Measurements from ENCODE around the gene MCOLN1. TPM values are rescaled to one million over a fixed set of nuclear protein-coding genes. Genes with fewer than 3 reads are reported as not detected.

Gene MCOLN1
- total RNA-seq, 1 donor from 2014 or later = 39.8 TPM

- Mint-ChIP-seq H3K9me3 (ENCODE audit: unreplicated experiment) (no peaks in the 10 kb centered on the region), H3K36me3 (ENCODE audit: unreplicated experiment) (no peaks in the 10 kb centered on the region), H3K4me3 (ENCODE audit: unreplicated experiment) (no peak overlapping the region), H3K27me3 (ENCODE audit: unreplicated experiment) (peaks cover 14% of the 10 kb centered on the region), H3K27ac (ENCODE audit: unreplicated experiment) (no peak overlapping the region), H3K4me1 (ENCODE audit: low read depth, unreplicated experiment) (no peaks in the 10 kb centered on the region)
- TF ChIP-seq, protein P1, sequence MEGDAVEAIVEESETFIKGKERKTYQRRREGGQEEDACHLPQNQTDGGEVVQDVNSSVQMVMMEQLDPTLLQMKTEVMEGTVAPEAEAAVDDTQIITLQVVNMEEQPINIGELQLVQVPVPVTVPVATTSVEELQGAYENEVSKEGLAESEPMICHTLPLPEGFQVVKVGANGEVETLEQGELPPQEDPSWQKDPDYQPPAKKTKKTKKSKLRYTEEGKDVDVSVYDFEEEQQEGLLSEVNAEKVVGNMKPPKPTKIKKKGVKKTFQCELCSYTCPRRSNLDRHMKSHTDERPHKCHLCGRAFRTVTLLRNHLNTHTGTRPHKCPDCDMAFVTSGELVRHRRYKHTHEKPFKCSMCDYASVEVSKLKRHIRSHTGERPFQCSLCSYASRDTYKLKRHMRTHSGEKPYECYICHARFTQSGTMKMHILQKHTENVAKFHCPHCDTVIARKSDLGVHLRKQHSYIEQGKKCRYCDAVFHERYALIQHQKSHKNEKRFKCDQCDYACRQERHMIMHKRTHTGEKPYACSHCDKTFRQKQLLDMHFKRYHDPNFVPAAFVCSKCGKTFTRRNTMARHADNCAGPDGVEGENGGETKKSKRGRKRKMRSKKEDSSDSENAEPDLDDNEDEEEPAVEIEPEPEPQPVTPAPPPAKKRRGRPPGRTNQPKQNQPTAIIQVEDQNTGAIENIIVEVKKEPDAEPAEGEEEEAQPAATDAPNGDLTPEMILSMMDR (IDR thresholded peaks at IDR 0.05; ENCODE audit: partially characterized antibody, unreplicated experiment) = no peak
- no peak for DNase-seq
Observed at GRCh38 chr19:7578127-7578526, 55.7 kb downstream of the MCOLN1 start.

DNA sequence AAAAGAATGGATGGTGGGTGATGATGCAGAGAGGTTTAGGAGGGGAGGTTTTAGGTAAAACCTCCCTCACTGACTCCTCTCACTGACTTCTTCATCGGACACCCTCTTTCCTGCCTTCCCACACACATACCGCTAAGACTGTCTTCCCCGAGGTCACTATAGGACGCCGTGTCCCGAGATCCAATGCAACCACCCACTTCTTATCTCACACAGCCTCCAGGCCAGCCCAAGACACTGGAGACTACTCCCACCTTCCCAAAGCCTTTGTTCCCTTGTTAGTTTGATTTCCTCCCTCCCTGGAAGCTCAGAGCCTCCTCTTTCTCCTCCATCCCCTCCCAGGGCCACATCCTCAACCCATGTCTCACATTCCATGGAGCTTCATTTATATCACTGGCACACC is 56.8 kb downstream of the MCOLN1 start:
- H3K36me3 Mint-ChIP-seq (ENCODE audit: unreplicated experiment) = no peaks in the 10 kb centered on the region
- H3K27ac Mint-ChIP-seq (ENCODE audit: unreplicated experiment) = no peak overlapping the region
- H3K4me1 Mint-ChIP-seq (ENCODE audit: low read depth, unreplicated experiment) = no peaks in the 10 kb centered on the region
- no peaks in the 10 kb centered on the region for H3K9me3 Mint-ChIP-seq (ENCODE audit: unreplicated experiment)
- H3K27me3 Mint-ChIP-seq (ENCODE audit: unreplicated experiment) = peaks cover 14% of the 10 kb centered on the region
- H3K4me3 Mint-ChIP-seq (ENCODE audit: unreplicated experiment) = no peak overlapping the region
- TF ChIP-seq, protein P1 (IDR thresholded peaks at IDR 0.05; ENCODE audit: partially characterized antibody, unreplicated experiment) = no peak
- DNase-seq = no peak

DNA sequence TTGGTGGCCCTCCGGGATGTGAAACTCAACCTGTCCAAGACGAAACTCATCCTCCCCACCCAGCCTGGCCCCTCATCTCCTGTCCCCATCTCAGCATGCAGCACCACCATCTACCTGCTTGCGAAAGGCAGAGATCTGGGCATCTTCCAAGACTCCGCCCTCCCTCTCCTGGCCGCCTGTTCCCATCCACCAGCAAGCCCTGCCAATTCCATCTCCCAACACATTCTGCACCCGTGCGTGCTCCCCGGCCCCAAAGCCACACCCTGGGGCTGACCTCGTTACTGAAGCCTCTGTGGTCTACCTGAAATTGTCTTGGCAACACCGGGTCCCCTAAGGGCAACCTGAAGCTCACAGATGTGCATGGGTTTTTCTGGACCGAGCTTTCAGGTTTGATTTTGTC is 60.0 kb downstream of the MCOLN1 start:
- Mint-ChIP-seq H3K4me3 (ENCODE audit: unreplicated experiment) (no peak overlapping the region), H3K36me3 (ENCODE audit: unreplicated experiment) (no peaks in the 10 kb centered on the region), H3K27ac (ENCODE audit: unreplicated experiment) (no peak overlapping the region), H3K4me1 (ENCODE audit: low read depth, unreplicated experiment) (no peaks in the 10 kb centered on the region), H3K27me3 (ENCODE audit: unreplicated experiment) (peaks cover 10% of the 10 kb centered on the region), H3K9me3 (ENCODE audit: unreplicated experiment) (no peaks in the 10 kb centered on the region)
- TF ChIP-seq, protein P1 (IDR thresholded peaks at IDR 0.05; ENCODE audit: partially characterized antibody, unreplicated experiment) = no peak
- no peak for DNase-seq

Other genes with a start within 250 kb of the MCOLN1 start
- 23.9 TPM for gene INSR, start 228.2 kb upstream of the MCOLN1 start, total RNA-seq (ENCODE audit: unreplicated experiment)
- 44.1 TPM for gene ARHGEF18, start 173.7 kb upstream of the MCOLN1 start, total RNA-seq (ENCODE audit: unreplicated experiment)
- 2.6 TPM for gene PEX11G, start 33.6 kb upstream of the MCOLN1 start, total RNA-seq (ENCODE audit: unreplicated experiment)
- 148 TPM for gene ZNF358, start 6.5 kb upstream of the MCOLN1 start, total RNA-seq (ENCODE audit: unreplicated experiment)
- 82.0 TPM for gene PNPLA6, start 13.1 kb downstream of the MCOLN1 start, total RNA-seq (ENCODE audit: unreplicated experiment)
- 47.6 TPM for gene CAMSAP3, start 73.2 kb downstream of the MCOLN1 start, total RNA-seq (ENCODE audit: unreplicated experiment)
- 32.8 TPM for gene XAB2, start 106.9 kb downstream of the MCOLN1 start, total RNA-seq (ENCODE audit: unreplicated experiment)
- gene PET100, start 107.2 kb downstream of the MCOLN1 start, total RNA-seq (ENCODE audit: unreplicated experiment) = 186 TPM
- gene PCP2, start 111.1 kb downstream of the MCOLN1 start, total RNA-seq (ENCODE audit: unreplicated experiment) = not detected
- gene STXBP2, start 114.5 kb downstream of the MCOLN1 start, total RNA-seq (ENCODE audit: unreplicated experiment) = 32.8 TPM
- gene RETN, start 146.4 kb downstream of the MCOLN1 start, total RNA-seq (ENCODE audit: unreplicated experiment) = not detected
- not detected for gene MCEMP1, start 154.5 kb downstream of the MCOLN1 start, total RNA-seq (ENCODE audit: unreplicated experiment)
- 142 TPM for gene TRAPPC5, start 158.2 kb downstream of the MCOLN1 start, total RNA-seq (ENCODE audit: unreplicated experiment)
- gene FCER2, start 179.5 kb downstream of the MCOLN1 start, total RNA-seq (ENCODE audit: unreplicated experiment) = not detected
- 14.8 TPM for gene CLEC4G, start 209.5 kb downstream of the MCOLN1 start, total RNA-seq (ENCODE audit: unreplicated experiment)
- not detected for gene CD209, start 224.9 kb downstream of the MCOLN1 start, total RNA-seq (ENCODE audit: unreplicated experiment)
- gene CLEC4M, start 240.6 kb downstream of the MCOLN1 start, total RNA-seq (ENCODE audit: unreplicated experiment) = not detected

Data from glutamatergic neuron (in vitro differentiated cells).